Measurements from ENCODE around the gene NPAS2.

Gene NPAS2

DNA sequence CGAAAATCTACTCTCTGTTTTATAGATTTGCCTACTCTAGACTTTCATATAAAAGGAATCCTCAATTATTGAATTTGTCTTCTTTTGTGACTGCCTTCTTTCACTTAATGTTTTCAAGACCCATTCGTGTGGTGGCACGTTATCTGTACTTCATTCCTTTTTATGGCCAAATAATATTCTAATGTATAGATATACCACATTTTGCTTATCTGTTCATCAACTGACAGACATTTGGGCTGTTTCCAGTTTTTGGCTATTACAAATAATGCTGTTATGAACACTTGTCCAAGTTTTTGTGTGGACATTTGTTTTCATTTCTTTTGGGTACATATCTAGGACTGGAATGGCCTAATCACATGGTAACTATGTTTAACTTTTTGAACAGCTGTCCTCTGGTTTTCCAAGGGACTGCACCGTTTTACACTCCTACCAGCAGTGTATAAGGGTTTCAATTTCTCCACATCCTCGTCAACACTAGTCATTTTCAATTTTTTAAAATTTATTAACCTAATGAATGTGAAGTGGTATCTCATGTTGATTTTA is 9.3 kb upstream of the NPAS2 start:
- TF ChIP-seq NFRKB (IDR thresholded peaks at IDR 0.05) (no peak), TARDBP (IDR thresholded peaks at IDR 0.05) (no peak), CTBP1 (IDR thresholded peaks at IDR 0.05; ENCODE audit: borderline replicate concordance) (no peak), SP1 (IDR thresholded peaks at IDR 0.05) (no peak), FOXK2 (IDR thresholded peaks at IDR 0.05) (no peak), FOXA1 (IDR thresholded peaks at IDR 0.05) (no peak), ARNT (IDR thresholded peaks at IDR 0.05) (no peak)
- TF ChIP-seq, protein P1, sequence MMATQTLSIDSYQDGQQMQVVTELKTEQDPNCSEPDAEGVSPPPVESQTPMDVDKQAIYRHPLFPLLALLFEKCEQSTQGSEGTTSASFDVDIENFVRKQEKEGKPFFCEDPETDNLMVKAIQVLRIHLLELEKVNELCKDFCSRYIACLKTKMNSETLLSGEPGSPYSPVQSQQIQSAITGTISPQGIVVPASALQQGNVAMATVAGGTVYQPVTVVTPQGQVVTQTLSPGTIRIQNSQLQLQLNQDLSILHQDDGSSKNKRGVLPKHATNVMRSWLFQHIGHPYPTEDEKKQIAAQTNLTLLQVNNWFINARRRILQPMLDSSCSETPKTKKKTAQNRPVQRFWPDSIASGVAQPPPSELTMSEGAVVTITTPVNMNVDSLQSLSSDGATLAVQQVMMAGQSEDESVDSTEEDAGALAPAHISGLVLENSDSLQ (IDR thresholded peaks at IDR 0.05), result no peak
- CTCF ChIA-PET, result no interaction called here
- DNase-seq (ENCODE audit: extremely low spot score), result no peak
- POLR2A ChIA-PET, result no interaction called here

DNA sequence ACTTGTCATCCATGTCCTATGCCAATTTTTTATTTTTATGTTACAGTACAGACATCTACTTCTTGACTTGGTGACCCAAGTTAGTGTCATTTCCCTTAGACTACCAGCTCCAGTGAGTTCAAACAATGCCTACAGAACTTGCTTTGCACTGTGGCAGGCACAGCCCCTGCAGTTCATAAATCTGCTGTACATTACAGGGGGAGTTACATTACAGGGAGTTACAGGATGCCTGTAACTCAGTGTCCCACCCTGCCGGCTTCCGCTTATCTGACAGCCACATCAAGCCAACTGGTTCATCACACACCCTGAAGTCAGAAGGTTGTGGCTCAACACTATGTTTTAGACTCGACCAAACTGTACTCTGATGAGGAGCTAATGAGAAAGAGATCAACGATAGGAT is 7.8 kb upstream of the NPAS2 start:
- CTCF ChIA-PET, result interaction anchor here (1.0 kb wide), 1 partner anchor 165 kb away, joined by 10 read pairs; no protein-coding TSS in a partner anchor
- POLR2A ChIA-PET, result no interaction called here
- DNase-seq (ENCODE audit: extremely low spot score), result no peak
- TF ChIP-seq CTBP1 (IDR thresholded peaks at IDR 0.05; ENCODE audit: borderline replicate concordance) (no peak), FOXA1 (IDR thresholded peaks at IDR 0.05) (no peak), BHLHE40 (IDR thresholded peaks at IDR 0.05; ENCODE audit: borderline replicate concordance) (no peak), FOXM1 (IDR thresholded peaks at IDR 0.05; ENCODE audit: borderline replicate concordance) (no peak), SP1 (IDR thresholded peaks at IDR 0.05) (no peak), FOXK2 (IDR thresholded peaks at IDR 0.05) (no peak), ARNT (IDR thresholded peaks at IDR 0.05) (no peak), ZNF384 (IDR thresholded peaks at IDR 0.05) (no peak)
- TF ChIP-seq, protein P1 (IDR thresholded peaks at IDR 0.05), result no peak

DNA sequence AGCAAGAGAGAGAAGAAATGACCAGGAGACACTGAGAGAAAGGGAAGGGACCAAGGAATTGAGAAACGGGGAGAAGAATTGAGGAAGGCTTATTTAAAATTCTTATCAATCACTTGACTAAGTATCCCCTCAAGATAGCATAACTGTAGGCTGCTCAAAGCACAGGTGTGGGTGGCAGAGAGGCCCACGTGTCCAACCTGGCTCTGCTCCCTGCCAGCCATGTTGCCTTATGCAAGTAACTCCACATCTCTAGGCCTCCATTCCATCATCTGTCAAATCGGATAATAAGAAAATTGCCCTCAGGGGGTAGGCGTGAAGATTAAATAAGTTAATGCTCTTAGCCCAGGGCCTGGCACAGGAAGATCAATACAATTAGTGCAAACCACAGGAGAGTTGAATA is 7.4 kb upstream of the NPAS2 start:
- no peak for DNase-seq (ENCODE audit: extremely low spot score)
- ChIA-PET CTCF (no interaction called here), POLR2A (no interaction called here)
- TF ChIP-seq FOXM1 (IDR thresholded peaks at IDR 0.05; ENCODE audit: borderline replicate concordance) (no peak), HDGF (IDR thresholded peaks at IDR 0.05; ENCODE audit: borderline replicate concordance) (no peak), FOXK2 (IDR thresholded peaks at IDR 0.05) (no peak), LEF1 (IDR thresholded peaks at IDR 0.05; ENCODE audit: borderline replicate concordance) (no peak), ELF4 (IDR thresholded peaks at IDR 0.05) (no peak), SUZ12 (IDR thresholded peaks at IDR 0.05) (no peak), CTBP1 (IDR thresholded peaks at IDR 0.05; ENCODE audit: borderline replicate concordance) (no peak), SP1 (IDR thresholded peaks at IDR 0.05) (no peak), ARNT (IDR thresholded peaks at IDR 0.05) (no peak), FOXA1 (IDR thresholded peaks at IDR 0.05) (no peak), NFRKB (IDR thresholded peaks at IDR 0.05) (no peak), ZNF384 (IDR thresholded peaks at IDR 0.05) (no peak), L3MBTL2 (conservative IDR thresholded peaks at IDR 0.05) (no peak), BHLHE40 (IDR thresholded peaks at IDR 0.05; ENCODE audit: borderline replicate concordance) (no peak), TARDBP (IDR thresholded peaks at IDR 0.05) (no peak)
- TF ChIP-seq, protein P1 (IDR thresholded peaks at IDR 0.05), result no peak

DNA sequence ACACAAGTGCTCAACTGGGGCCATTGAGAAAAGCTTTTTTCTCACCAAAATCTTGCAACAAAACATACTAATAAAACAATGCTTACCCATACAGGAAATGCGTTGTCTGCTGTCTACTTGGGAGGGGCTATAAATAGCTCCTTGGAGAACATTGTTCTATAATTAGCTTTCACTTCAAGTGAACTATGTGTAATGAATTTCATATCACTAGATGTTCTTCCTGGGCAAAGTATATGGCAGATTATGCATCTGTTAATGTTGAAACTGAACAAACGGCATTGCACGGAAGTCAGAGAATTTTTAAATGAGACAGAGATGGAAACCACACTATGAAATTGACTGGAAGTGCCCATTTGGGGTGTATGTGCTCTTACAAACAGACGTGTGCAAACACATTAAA is 6.4 kb upstream of the NPAS2 start:
- no peak for TF ChIP-seq L3MBTL2 (conservative IDR thresholded peaks at IDR 0.05)
- no peak for TF ChIP-seq ARNT (IDR thresholded peaks at IDR 0.05)
- TF ChIP-seq, protein P1 (IDR thresholded peaks at IDR 0.05), result no peak
- no peak for TF ChIP-seq FOXA1 (IDR thresholded peaks at IDR 0.05)
- TF ChIP-seq FOXK2 (IDR thresholded peaks at IDR 0.05), result no peak
- TF ChIP-seq ELF4 (IDR thresholded peaks at IDR 0.05), result no peak
- TF ChIP-seq TARDBP (IDR thresholded peaks at IDR 0.05), result no peak
- no peak for TF ChIP-seq NFRKB (IDR thresholded peaks at IDR 0.05)
- TF ChIP-seq SP1 (IDR thresholded peaks at IDR 0.05), result no peak
- no peak for TF ChIP-seq SUZ12 (IDR thresholded peaks at IDR 0.05)
- no peak for TF ChIP-seq ZNF384 (IDR thresholded peaks at IDR 0.05)
- CTCF ChIA-PET, result no interaction called here
- no peak for DNase-seq (ENCODE audit: extremely low spot score)
- POLR2A ChIA-PET, result no interaction called here

DNA sequence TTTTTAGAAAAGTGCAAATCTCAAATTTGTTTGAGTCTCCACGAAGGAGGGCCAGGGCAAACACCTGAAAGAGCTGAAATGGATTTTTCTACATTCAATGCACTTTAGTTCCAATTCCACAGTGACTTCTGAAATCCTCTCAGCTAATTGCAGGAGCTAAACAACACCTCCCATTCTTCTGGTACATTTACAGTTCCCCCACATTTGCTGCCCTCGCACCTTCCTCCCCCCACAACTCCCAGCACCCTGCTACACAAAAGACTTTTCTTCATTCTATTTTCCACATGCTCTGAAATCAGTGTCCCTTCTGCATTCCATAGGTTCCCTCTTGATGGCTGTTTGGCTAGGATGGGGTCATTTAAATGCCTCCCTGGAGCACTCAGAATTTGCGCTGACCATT is 5.9 kb upstream of the NPAS2 start:
- no peak for DNase-seq (ENCODE audit: extremely low spot score)
- no peak for TF ChIP-seq ELF4 (IDR thresholded peaks at IDR 0.05)
- TF ChIP-seq FOXA1 (IDR thresholded peaks at IDR 0.05), result no peak
- TF ChIP-seq TARDBP (IDR thresholded peaks at IDR 0.05), result no peak
- TF ChIP-seq, protein P1 (IDR thresholded peaks at IDR 0.05), result no peak
- no peak for TF ChIP-seq NFRKB (IDR thresholded peaks at IDR 0.05)
- no peak for TF ChIP-seq ARNT (IDR thresholded peaks at IDR 0.05)
- TF ChIP-seq CTBP1 (IDR thresholded peaks at IDR 0.05; ENCODE audit: borderline replicate concordance), result no peak
- no peak for TF ChIP-seq FOXM1 (IDR thresholded peaks at IDR 0.05; ENCODE audit: borderline replicate concordance)
- TF ChIP-seq BHLHE40 (IDR thresholded peaks at IDR 0.05; ENCODE audit: borderline replicate concordance), result no peak
- TF ChIP-seq SUZ12 (IDR thresholded peaks at IDR 0.05), result no peak
- no peak for TF ChIP-seq FOXK2 (IDR thresholded peaks at IDR 0.05)
- POLR2A ChIA-PET, result no interaction called here
- CTCF ChIA-PET, result no interaction called here

Measured in HEK293T (cell line).